Measurements from ENCODE around the gene EEF2KMT.
"Not testable (repeated sequence)": the region's sequence is repeated elsewhere in the genome, so short reads cannot be mapped to it uniquely, and the experiment has no call there.

The EEF2KMT gene

GRCh38 chr16:5070431-5071186 lies 27.0 kb downstream of the EEF2KMT start:
- no peak for DNase-seq (ENCODE audit: low read depth)

DNA sequence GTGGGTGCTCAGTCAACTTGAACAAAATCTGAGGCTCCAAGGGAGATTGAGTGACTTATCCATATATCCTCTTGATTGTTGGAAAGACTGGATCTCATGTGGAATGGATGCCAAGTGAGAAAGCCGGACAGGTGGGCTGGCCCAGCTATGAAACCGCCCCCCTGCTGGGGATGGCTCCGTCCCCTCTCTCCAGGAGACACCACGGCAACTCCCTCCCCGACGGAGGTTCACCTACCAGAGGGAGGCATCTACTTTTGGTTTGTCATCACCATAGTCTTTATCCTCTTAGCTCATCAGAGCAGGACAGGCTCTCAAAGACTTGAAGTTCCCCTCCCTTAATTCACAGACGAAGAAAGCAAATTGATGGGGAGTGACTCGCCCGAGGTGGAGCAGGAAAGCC lies 27.7 kb downstream of the EEF2KMT start:
- DNase-seq (ENCODE audit: low read depth): no peak

DNA sequence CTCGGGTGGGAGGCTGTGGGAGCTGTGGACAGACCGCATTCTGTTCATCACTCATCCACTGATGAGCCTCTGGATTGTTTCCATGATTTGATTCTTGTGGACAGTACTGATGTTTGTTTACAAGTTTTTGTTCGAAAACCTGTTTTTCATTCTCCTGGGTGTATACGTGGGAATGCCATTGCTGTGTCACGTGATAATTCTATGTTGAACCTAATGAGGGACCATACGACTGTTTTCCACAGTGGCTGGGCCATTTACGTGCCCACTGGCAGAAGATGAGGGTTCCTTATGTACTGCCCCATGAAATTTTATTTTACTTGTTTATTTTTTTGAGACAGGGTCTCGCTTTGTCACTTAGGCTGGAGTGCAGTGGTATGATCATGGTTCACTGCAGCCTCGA lies 28.5 kb downstream of the EEF2KMT start:
- DNase-seq (ENCODE audit: low read depth): no peak

GRCh38 chr16:5066511-5066910 lies 31.1 kb downstream of the EEF2KMT start:
- DNase-seq (ENCODE audit: low read depth): no peak

- no peak for DNase-seq (ENCODE audit: low read depth)
Measured at GRCh38 chr16:5065813-5066212, 31.8 kb downstream of the EEF2KMT start, which contains the start of gene C16orf89. Gene C16orf89 (minus strand): TSS chr16:5065956. CDS start chr16:5065908, 48 bp downstream.

DNA sequence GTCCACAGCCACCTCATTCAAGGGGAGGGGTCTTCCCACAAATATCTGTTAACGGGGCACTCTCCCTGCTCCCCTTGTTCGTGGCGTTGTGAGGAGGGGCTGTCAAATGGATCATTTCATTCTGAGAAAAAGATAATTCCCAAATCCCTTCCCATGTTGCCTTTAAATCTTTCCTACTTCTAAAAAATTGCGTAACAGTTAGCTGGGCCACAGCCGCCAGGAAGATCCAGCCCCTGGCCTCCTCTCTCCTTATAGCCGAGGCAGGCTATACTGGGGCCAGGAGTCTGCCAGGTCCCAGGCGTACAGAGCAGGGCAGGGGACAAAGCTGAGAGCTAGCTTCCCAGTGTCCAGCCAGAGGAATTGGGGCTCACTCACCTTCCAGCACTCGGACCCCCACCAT lies 32.3 kb downstream of the EEF2KMT start:
- DNase-seq (ENCODE audit: low read depth): no peak

- DNase-seq (ENCODE audit: low read depth): no peak
Measured at GRCh38 chr16:5064915-5065314, 32.7 kb downstream of the EEF2KMT start.

GRCh38 chr16:5062790-5063765 lies 34.5 kb downstream of the EEF2KMT start:
- no peak for DNase-seq (ENCODE audit: low read depth)

DNA sequence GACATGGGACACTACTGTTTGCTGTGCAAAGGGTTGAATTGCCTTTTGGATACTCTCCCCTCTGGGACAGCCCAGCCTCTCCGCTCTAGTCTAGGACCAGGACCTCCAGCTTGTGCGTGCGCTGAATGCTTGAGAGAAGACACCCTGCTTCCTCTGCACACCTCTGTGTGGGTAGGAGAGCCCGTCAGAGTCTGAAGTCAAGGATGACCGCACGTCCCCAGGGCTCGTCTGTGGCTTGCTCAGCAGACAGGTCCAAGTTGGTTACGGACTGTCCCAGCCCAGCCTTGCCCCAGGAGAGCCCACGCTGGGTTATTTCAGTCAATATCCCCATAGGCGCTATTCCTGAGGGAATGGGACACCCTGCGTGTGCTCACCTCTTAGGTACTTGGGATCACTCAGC lies 35.5 kb downstream of the EEF2KMT start:
- DNase-seq (ENCODE audit: low read depth): no peak

- DNase-seq (ENCODE audit: low read depth): no peak
Measured at GRCh38 chr16:5060073-5060641, 37.4 kb downstream of the EEF2KMT start.

DNA sequence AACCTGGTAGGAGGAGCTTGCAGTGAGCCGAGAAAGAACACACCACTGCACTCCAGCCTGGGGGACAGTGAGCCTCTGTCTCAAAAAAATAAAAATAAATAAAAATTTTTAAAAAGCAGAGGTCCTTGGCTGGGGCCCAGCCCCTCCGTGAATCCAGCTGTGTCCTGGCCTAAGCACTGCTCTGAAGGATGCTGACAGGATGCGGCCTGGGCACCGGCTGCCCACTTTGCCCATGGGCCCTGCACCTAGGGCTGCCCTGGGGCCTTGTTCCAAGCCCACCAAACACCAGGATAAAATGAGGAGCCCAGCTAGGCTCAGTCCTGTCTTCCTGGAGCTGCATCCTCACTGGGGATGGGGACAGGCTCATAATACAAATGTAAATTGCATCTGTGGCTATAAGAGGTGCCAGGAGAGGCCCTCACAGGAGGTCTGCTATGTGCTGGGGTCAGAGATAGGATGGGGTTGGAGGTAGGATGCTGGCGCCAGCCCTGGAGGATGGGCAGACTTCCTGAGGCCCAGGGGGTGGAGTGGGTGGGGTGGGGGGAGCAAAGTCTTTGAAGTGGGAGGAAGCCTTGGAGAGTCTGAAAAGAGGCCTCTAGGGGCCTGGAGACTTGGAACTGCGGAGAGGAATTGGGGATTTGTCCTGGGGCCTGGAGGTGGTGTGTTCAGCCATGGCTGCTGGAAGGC lies 38.1 kb downstream of the EEF2KMT start:
- DNase-seq (ENCODE audit: low read depth): no peak

GRCh38 chr16:5058476-5058875 lies 39.1 kb downstream of the EEF2KMT start:
- no peak for DNase-seq (ENCODE audit: low read depth)

DNA sequence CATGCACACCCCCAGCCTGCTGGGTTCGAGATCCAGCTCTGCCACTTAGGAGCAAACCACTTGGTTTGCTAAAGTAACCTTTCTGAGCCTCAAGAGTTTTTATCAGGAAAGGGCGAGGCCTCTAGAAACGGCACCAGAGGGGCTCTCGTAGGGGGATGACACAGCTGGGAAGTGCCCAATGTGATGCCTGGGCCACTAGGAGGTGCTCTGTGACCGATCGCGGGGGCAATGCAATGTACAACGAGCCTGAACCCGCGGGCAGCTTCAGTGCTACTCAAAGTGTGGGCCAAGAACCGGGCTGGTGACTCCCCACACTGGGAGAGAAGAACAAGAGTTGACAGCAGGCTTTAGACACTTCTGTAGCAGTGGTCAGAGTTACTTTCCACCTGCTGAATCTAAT lies 41.2 kb downstream of the EEF2KMT start:
- peak; percentile 24 for DNase-seq (ENCODE audit: low read depth)

DNA sequence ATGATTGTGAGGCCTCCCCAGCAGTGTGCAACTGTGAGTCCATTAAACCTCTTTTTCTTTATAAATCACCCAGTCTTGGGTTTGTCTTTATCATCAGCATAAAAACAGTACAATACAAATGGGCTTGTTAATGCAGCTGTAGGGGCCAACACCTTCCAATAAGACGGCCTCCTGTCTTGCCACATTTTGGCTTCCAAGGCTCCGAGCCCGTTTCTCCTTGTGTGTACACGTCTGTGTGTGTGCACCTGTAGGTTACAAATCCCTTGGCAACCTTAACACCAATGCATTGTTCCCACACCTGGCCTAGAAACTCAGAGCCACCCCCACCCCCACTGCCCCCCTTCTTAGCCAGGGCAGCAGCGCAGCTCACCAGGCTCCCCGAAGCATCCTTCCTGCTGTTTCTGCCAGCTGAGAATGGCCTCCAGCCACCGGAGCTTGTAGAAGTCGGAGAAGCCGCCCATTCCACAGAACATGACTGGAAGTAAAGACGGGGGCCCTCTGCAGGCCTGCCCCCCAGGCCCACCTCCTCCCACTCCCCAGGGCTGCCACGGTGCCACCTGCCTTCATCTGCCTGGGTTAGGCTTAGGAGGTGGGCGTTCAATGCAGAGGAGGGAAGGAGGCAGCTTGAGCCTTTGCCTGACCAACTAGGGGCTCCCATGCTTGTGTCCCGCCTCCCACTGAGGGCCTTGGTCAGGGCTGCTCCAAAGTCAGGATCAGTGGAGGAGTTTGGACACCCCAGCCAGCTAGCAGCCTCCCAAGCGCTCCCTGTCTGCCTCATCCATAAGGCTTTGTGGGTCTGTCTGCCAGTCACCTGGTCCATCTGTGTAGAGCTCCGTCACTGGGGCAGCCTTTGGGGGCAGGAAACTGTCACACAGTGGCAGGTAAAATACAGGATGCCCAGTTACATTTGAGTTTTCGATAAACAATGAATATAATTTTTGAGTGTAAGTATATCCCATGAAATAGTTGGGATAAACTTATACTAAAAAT lies 42.4 kb downstream of the EEF2KMT start:
- DNase-seq (ENCODE audit: low read depth): no peak

DNA sequence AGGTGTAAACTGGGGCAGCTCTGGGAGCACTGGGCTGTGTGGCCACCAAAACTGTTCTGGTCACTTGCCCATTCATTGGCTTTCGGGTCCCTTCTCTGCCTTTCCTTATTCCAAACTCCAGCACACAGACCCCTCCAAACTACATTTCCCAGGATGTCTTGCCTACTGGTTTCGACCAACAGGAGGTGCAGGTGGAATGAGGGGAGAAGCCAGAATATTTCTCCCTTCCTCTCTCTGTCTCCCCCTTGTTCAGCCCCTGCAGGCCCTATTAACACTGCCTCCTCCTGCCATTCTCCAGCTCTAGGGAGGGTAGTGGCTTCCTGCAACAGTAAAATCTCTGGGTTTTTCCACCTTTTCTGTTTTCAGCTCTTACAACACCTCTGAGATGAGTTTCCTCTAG lies 50.7 kb downstream of the EEF2KMT start:
- no peak for DNase-seq (ENCODE audit: low read depth)

DNA sequence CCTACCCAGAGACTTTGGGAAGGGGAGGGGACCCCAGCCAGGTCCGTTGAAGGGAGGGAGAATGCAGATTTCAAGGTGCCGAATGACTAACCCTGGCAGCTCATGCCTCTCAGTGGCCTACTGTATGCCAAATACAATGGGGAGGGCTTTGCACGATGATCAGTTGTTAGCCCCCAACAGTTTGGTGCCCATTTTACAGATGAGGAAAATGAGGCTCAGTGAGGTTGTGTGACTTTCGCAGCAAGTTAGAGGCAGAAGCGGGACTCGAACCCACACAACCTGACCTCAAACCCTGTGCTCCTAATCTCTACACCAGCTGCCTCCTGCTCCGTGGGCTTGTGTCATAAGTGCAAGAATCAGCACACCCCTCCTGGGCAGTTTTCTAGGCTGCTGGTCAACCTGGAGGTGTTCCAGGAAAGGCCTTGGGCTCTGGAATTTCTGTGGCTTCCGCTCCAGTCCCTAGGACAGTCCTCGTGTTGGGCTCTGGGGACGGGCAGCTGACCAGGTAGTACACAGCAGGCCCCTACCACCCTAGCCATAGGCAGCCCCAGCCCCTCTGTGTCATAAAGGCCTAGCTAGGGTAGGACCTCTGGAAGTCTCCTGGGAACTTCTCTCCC lies 52.0 kb downstream of the EEF2KMT start:
- DNase-seq (ENCODE audit: low read depth): no peak

GRCh38 chr16:5044581-5044980 lies 53.0 kb downstream of the EEF2KMT start:
- not testable (repeated sequence) for DNase-seq (ENCODE audit: low read depth)

DNA sequence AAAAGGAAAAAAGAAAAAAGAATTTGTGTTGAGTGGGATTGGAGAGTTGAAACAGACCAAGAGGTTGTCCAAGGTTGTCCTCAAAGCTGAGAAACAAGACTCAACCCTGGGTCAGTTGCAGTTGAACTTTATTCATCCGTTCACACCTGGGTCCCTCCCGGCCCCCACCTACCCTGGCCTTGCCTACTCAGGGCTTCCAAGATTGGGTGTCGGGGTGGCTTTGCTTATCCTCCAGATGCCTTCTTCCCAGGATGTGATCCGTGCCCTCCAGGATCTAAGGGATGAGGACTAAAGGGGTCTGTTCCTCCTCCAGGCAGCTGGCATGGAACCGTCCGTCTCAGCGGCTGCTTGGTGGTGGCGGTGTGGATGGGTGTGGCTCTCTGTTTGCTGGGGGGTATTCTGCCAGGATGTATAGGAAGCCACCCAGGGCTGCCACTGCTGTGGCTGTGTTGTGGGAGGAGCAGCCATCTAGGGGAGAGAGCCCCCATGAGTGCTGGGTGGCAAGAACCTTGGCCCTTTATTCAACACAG lies 53.5 kb downstream of the EEF2KMT start:
- no peak for DNase-seq (ENCODE audit: low read depth)

DNA sequence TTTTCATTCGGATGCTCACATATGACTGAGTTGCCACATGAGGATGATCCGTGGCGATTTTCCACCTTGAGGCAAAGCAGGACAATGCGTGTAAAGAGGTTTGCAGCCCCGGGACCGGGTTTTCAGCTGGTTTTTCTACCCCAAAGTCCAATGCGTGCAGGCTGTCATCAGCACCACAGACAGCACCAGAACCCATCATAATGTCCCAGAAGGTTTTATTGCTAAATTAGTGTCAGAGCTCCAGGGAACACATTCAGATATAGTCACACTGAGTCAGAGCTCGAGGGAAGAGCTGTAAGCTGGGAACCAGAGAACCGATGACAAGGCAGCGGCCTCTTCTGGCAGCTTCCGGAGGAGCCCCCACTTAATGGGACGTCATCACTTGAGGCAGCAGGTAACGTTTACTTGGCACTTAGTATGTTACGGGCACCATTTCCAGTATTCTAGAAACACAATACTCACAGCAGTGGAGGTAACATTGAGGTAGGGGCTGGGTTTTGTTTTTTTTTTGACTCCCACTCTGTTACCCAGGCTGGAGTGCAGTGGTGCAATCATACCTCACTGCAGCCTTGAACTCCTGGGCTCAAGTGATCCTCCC lies 54.9 kb downstream of the EEF2KMT start:
- DNase-seq (ENCODE audit: low read depth): no peak

Measured in activated T-cell treated with anti-CD3 and anti-CD28 coated beads for 1 hour (primary cell).